Prostate gland (tissue), 2 donors: Measurements from ENCODE around the gene ZNF226. TPM values are rescaled to one million over a fixed set of nuclear protein-coding genes. Genes with fewer than 3 reads are reported as not detected.
"Not testable (repeated sequence)": the region's sequence is repeated elsewhere in the genome, so short reads cannot be mapped to it uniquely, and the experiment has no call there.

Source experiments
- DNase-seq: peaks from one replicate; pipeline ENCODE4 v3.0.0-alpha.2; 2019; ENCODE audit warnings: low spot score
- H3K27ac ChIP-seq, 2 donors: fragments of 200-600 bp; sonication (generic); 2 replicates each; pipeline ENCODE4 v1.5.1; 2017 to 2019
- H3K27me3 ChIP-seq: fragments of 200-600 bp; sonication (generic); replicated peaks from 2 replicates; pipeline ENCODE4 v1.5.1; 2019; ENCODE audit not compliant: insufficient read depth
- H3K36me3 ChIP-seq, 2 donors: fragments of 200-600 bp; sonication (generic); 1 replicate in 1 of 2; 2 replicates in 1 of 2; pipeline versions ENCODE4 v1.5.1 to v1.8.1; 2017 to 2019
- H3K4me1 ChIP-seq: fragments of 200-600 bp; sonication (generic); replicated peaks from 2 replicates; pipeline ENCODE4 v1.5.1; 2019
- H3K4me3 ChIP-seq, 2 donors: fragments of 200-600 bp; sonication (generic); 2 replicates each; pipeline ENCODE4 v1.5.1; 2017 to 2019
- H3K9me3 ChIP-seq: fragments of 200-600 bp; sonication (generic); 2 replicates; pipeline ENCODE4 v1.5.1; 2017
- CTCF ChIP-seq, 4 experiments: fragments of 200-600 bp in 2 of 4; fragments of 450-650 bp in 2 of 4; sonication (generic) in 2 of 4; IDR thresholded peaks; 1 replicate in 3 of 4; 2 replicates in 1 of 4; pipeline ENCODE4 v1.5.1; 2016 to 2019; ENCODE audit warnings: antibody characterized with exemption in 4 of 4, mild to moderate bottlenecking in 2 of 4, moderate library complexity in 2 of 4
- POLR2A ChIP-seq: fragments of 450-650 bp; IDR thresholded peaks from one replicate; pipeline ENCODE4 v1.6.1; 2016; ENCODE audit warnings: antibody characterized with exemption, mild to moderate bottlenecking
- POLR2AphosphoS5 ChIP-seq: sonication (generic); formaldehyde crosslinking; IDR thresholded peaks from one replicate; pipeline ENCODE4 v1.6.1; 2017; ENCODE audit warnings: antibody characterized with exemption
- WGBS: methylation state at CpG from one replicate; pipeline ENCODE4 v1.1.5; 2018; 5-methylcytosine and 5-hydroxymethylcytosine counted together
- intact Hi-C: fragments of 100-400 bp; cut with DNase I; formaldehyde crosslinking; loops from one replicate; pipeline ENCODE4 v1.14.2; 2022
- total RNA-seq, 2 donors: library from RNA; depleted of rRNA; stranded (reverse); fragments of >200 nt; gene quantifications; one replicate each; pipeline ENCODE4 v1.1.0, GENCODE V29; 2016

Gene ZNF226
- total RNA-seq, 2 donors from 2014 or later = 35.9 to 48.4 TPM

- Histone ChIP-seq H3K4me3 (peak overlapping the region; percentile 44 to 67), H3K27me3 (no peaks in the 10 kb centered on the region), H3K9me3 (no peaks in the 10 kb centered on the region), H3K27ac (peak overlapping the region; percentile 80 to 85), H3K4me1 (no peaks in the 10 kb centered on the region), H3K36me3 (no peaks in the 10 kb centered on the region)
- TF ChIP-seq CTCF (IDR thresholded peaks at IDR 0.05) (no peak), POLR2AphosphoS5 (peak; percentile 95), POLR2A (no peak)
- 4% methylated on average over 26 of the region's 26 CpGs for WGBS
- intact Hi-C loops = loop anchor here (5.0 kb wide), 1 partner anchor 155 kb away; the partner anchor contains the start of gene ZNF223
- DNase-seq = peak; percentile 78
These were observed 42.4 kb downstream of the ZNF226 start for GRCh38 chr19:44207126-44207803.

- Histone ChIP-seq H3K27me3 (no peaks in the 10 kb centered on the region), H3K9me3 (no peaks in the 10 kb centered on the region), H3K4me3 (peak within 1 kb of the TSS; percentile 69 to 73), H3K27ac (peak within 1 kb of the TSS; percentile 87 to 88), H3K4me1 (no peaks in the 10 kb centered on the region), H3K36me3 (no peaks in the 10 kb centered on the region)
- intact Hi-C loops = loop anchor here (2.0 to 5.0 kb wide), 2 partner anchors 48 to 100 kb away; partner anchors contain the start of genes ZNF225 and ZNF226
- peak; percentile 88 for TF ChIP-seq POLR2AphosphoS5
- peak in 1 of 4 experiments; percentile 0 for TF ChIP-seq CTCF (IDR thresholded peaks at IDR 0.05)
- TF ChIP-seq POLR2A = peak; percentile 23
- WGBS = under 1% methylated on average over 37 of the region's 37 CpGs
- peak; percentile 93 for DNase-seq
These were observed 47.5 kb downstream of the ZNF226 start, which contains the start of gene ZNF227 for GRCh38 chr19:44212250-44212865. Gene ZNF227, plus strand, starts transcription at chr19:44212532. Its CDS starts 5,261 bp downstream, at chr19:44217793.

- no peak for TF ChIP-seq CTCF (IDR thresholded peaks at IDR 0.05)
- no peak for TF ChIP-seq POLR2A
- H3K4me3 ChIP-seq = peak overlapping the region; percentile 69 to 73
- H3K27me3 ChIP-seq = no peaks in the 10 kb centered on the region
- H3K27ac ChIP-seq = peak overlapping the region; percentile 87 to 88
- intact Hi-C loops = loop anchor here (2.0 to 5.0 kb wide), 2 partner anchors 48 to 101 kb away; partner anchors contain the start of genes ZNF225 and ZNF226
- H3K9me3 ChIP-seq = no peaks in the 10 kb centered on the region
- no peaks in the 10 kb centered on the region for H3K4me1 ChIP-seq
- no peaks in the 10 kb centered on the region for H3K36me3 ChIP-seq
- 4% methylated on average over 15 of the region's 15 CpGs for WGBS
- peak; percentile 7 for DNase-seq
These were observed 48.0 kb downstream of the ZNF226 start for GRCh38 chr19:44212866-44213346.

- DNase-seq, H3K36me3 ChIP-seq, H3K9me3 ChIP-seq, H3K27ac ChIP-seq, H3K27me3 ChIP-seq, intact Hi-C loops, H3K4me1 ChIP-seq, H3K4me3 ChIP-seq: not testable (repeated sequence)
- WGBS = 92% methylated on average over 3 of the region's 3 CpGs
These were observed 55.0 kb downstream of the ZNF226 start for GRCh38 chr19:44219926-44220325.

GRCh38 chr19:44220761-44221160 is 55.9 kb downstream of the ZNF226 start:
- H3K9me3 ChIP-seq, H3K27ac ChIP-seq, H3K4me1 ChIP-seq, intact Hi-C loops, H3K4me3 ChIP-seq, DNase-seq, H3K36me3 ChIP-seq, H3K27me3 ChIP-seq: not testable (repeated sequence)
- 98% methylated on average over 6 of the region's 6 CpGs for WGBS
